ENCODE results near the gene ADORA1. TPM values are rescaled to one million over a fixed set of nuclear protein-coding genes. Genes with fewer than 3 reads are reported as not detected.

ADORA1 gene
- polyA plus RNA-seq, 1 donor: 0.55 TPM

DNA sequence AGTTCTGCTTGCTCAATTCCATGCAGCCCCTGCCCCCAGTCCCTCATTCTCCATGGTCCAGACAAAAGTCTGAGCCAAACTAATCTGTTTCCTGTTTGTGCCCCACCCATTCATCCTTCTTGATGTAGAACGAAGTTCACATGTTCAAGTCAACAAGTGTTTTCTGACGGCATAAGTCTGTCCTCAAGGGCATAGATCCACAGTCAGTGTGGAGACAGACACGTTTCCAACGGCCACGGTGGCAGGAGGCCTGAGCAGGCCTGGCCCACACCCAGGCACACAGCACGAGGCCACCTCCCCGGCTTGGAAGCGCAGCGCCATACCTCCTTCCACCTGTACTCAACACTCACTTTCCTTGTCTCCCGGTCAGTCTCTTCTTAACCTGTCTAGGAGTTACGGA, 16.1 kb downstream of the ADORA1 start:
- H3K36me3 ChIP-seq (ENCODE audit: control insufficient read depth, insufficient read depth, low read length): no peaks in the 10 kb centered on the region
- H3K27ac ChIP-seq (ENCODE audit: low read length): no peak overlapping the region
- no peak for DNase-seq
- WGBS (ENCODE audit: insufficient coverage, low lambda C conversion rate): no CpG with 5 or more reads among the region's 11 CpGs
- no peaks in the 10 kb centered on the region for H3K9me3 ChIP-seq (ENCODE audit: control insufficient read depth, low read depth, low read length)
- no peak overlapping the region for H3K4me3 ChIP-seq (ENCODE audit: low read length)
- no peaks in the 10 kb centered on the region for H3K4me1 ChIP-seq (ENCODE audit: control insufficient read depth, insufficient read depth, low read length)
- no peaks in the 10 kb centered on the region for H3K27me3 ChIP-seq (ENCODE audit: control insufficient read depth, insufficient read depth, low read length)

DNA sequence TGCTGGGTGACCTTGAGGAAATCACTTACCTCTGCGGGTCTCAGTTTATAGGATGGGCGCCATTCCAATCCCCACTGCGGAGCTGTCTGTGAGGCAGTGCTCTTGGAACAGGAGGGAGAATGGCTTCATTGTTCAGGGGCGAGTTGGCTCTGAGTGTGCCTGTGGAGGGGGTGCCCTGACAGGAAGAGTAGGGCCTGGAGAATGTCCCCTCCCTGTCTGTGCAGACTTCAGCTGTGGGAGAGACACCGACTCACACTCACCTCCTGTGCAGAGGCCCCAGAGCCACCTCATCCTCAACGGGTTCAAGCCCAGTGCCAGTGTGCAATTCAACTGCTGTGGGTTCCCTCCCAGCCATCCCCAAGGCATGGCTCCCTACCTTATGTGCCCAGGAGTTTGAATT, 17.1 kb downstream of the ADORA1 start:
- H3K4me3 ChIP-seq (ENCODE audit: low read length): no peak overlapping the region
- no peak overlapping the region for H3K27ac ChIP-seq (ENCODE audit: low read length)
- no peaks in the 10 kb centered on the region for H3K27me3 ChIP-seq (ENCODE audit: control insufficient read depth, insufficient read depth, low read length)
- H3K4me1 ChIP-seq (ENCODE audit: control insufficient read depth, insufficient read depth, low read length): no peaks in the 10 kb centered on the region
- no peak for DNase-seq
- no CpG with 5 or more reads among the region's 6 CpGs for WGBS (ENCODE audit: insufficient coverage, low lambda C conversion rate)
- H3K9me3 ChIP-seq (ENCODE audit: control insufficient read depth, low read depth, low read length): no peaks in the 10 kb centered on the region
- H3K36me3 ChIP-seq (ENCODE audit: control insufficient read depth, insufficient read depth, low read length): no peaks in the 10 kb centered on the region

DNA sequence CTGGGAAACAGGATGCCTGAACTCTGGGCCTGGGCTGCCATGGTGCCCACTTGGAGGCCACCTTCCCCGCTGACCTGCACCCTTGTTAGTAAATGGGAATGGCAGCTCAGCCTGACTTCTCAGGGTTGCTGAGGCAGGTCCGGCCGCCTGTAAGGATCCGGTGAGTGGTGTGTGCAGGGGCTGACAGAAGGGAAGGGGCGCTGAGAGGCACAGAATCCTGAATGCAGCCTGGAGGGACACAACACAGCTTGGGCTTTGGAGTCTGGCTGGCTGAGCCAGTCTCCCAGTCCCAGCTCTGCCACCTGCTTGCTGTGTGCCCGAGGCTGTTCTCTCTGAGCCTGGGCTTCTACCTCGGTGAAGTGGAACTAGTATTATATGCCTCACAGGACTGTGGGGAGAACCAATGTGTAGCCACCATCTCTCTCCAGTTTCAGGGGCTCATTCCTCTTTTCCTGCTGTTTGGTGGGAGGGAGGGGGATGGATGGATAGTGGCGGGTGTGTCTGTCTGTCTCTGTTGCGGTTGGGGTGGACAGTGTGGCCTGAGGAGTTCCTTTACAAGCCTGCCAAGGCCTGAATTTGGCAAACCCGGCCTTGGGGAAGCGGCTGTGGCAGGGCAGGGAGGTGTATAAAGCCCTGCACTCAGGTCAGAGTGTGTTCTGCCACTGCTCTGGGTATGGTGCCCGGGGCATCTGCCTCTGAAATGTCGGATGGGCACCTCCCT, 18.0 kb downstream of the ADORA1 start:
- no peaks in the 10 kb centered on the region for H3K27me3 ChIP-seq (ENCODE audit: control insufficient read depth, insufficient read depth, low read length)
- H3K4me1 ChIP-seq (ENCODE audit: control insufficient read depth, insufficient read depth, low read length): no peaks in the 10 kb centered on the region
- no peak overlapping the region for H3K4me3 ChIP-seq (ENCODE audit: low read length)
- no peaks in the 10 kb centered on the region for H3K36me3 ChIP-seq (ENCODE audit: control insufficient read depth, insufficient read depth, low read length)
- no peak overlapping the region for H3K27ac ChIP-seq (ENCODE audit: low read length)
- no peak for DNase-seq
- H3K9me3 ChIP-seq (ENCODE audit: control insufficient read depth, low read depth, low read length): no peaks in the 10 kb centered on the region
- no CpG with 5 or more reads among the region's 13 CpGs for WGBS (ENCODE audit: insufficient coverage, low lambda C conversion rate)

DNA sequence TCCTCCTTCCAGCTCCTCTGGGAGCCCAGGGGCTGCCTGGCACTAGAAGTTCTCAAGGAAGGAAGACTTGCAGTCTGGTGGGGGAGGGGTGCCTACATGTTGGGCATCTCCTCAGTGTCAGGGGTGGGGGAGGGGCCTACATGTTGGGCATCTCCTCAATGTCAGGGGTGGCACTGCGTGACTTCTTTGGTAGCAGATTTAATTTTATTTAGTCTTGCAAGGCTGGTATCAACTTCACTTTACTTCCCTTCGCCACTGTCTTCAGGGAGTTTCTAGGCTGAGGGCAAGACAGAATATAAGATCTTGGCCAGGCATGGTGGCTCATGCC, 18.5 kb downstream of the ADORA1 start:
- Histone ChIP-seq H3K36me3 (ENCODE audit: control insufficient read depth, insufficient read depth, low read length) (no peaks in the 10 kb centered on the region), H3K4me1 (ENCODE audit: control insufficient read depth, insufficient read depth, low read length) (no peaks in the 10 kb centered on the region), H3K27me3 (ENCODE audit: control insufficient read depth, insufficient read depth, low read length) (no peaks in the 10 kb centered on the region), H3K27ac (ENCODE audit: low read length) (no peak overlapping the region), H3K9me3 (ENCODE audit: control insufficient read depth, low read depth, low read length) (no peaks in the 10 kb centered on the region), H3K4me3 (ENCODE audit: low read length) (no peak overlapping the region)
- DNase-seq: no peak
- WGBS (ENCODE audit: insufficient coverage, low lambda C conversion rate): no CpG with 5 or more reads among the region's 2 CpGs

DNA sequence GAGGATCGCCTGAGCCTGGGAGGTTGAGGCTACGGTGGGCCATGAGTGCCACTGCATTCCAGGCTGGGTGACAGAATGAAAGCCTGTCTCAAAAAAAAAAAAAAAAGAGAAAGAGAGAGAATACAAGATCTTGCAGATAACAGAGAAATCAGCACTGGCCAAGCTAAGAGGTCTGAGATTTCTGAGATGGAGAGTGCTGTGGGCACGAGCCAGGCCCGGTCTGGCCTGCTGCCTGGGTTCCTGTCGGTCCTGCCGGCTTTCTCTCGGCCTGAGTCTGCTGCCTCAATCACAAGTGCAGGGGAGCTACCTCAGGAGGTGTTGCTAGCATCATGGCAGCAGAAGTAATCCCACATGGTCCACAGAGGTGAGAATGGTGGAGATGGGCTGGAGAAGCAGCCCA, 19.0 kb downstream of the ADORA1 start:
- no peak overlapping the region for H3K27ac ChIP-seq (ENCODE audit: low read length)
- H3K36me3 ChIP-seq (ENCODE audit: control insufficient read depth, insufficient read depth, low read length): no peaks in the 10 kb centered on the region
- H3K9me3 ChIP-seq (ENCODE audit: control insufficient read depth, low read depth, low read length): no peaks in the 10 kb centered on the region
- H3K4me1 ChIP-seq (ENCODE audit: control insufficient read depth, insufficient read depth, low read length): no peaks in the 10 kb centered on the region
- H3K27me3 ChIP-seq (ENCODE audit: control insufficient read depth, insufficient read depth, low read length): no peaks in the 10 kb centered on the region
- DNase-seq: no peak
- H3K4me3 ChIP-seq (ENCODE audit: low read length): no peak overlapping the region
- no CpG with 5 or more reads among the region's 7 CpGs for WGBS (ENCODE audit: insufficient coverage, low lambda C conversion rate)

DNA sequence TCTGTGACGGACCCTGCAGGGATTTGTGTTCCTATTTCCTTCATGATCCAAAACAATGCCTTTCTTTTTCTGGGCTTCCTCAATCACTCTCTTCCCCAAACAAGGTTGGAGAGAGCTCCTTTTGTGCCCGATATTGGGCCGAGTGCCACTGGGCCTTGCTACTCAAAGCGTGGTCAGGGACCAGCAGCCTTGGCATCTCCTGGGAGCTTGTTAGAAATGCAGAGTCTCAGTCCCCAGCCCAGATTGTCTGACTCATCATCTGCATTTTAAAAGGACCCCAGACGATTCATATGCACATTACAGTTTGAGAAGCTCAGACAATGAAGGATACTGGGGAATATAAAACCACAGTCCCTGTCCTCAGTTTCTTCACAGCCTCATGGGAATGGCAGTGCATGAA, 19.9 kb downstream of the ADORA1 start:
- Histone ChIP-seq H3K4me1 (ENCODE audit: control insufficient read depth, insufficient read depth, low read length) (no peaks in the 10 kb centered on the region), H3K36me3 (ENCODE audit: control insufficient read depth, insufficient read depth, low read length) (no peaks in the 10 kb centered on the region), H3K9me3 (ENCODE audit: control insufficient read depth, low read depth, low read length) (no peaks in the 10 kb centered on the region), H3K27ac (ENCODE audit: low read length) (no peak overlapping the region), H3K27me3 (ENCODE audit: control insufficient read depth, insufficient read depth, low read length) (no peaks in the 10 kb centered on the region), H3K4me3 (ENCODE audit: low read length) (no peak overlapping the region)
- WGBS (ENCODE audit: insufficient coverage, low lambda C conversion rate): 100% methylated on average over 1 of the region's 5 CpGs
- no peak for DNase-seq

DNA sequence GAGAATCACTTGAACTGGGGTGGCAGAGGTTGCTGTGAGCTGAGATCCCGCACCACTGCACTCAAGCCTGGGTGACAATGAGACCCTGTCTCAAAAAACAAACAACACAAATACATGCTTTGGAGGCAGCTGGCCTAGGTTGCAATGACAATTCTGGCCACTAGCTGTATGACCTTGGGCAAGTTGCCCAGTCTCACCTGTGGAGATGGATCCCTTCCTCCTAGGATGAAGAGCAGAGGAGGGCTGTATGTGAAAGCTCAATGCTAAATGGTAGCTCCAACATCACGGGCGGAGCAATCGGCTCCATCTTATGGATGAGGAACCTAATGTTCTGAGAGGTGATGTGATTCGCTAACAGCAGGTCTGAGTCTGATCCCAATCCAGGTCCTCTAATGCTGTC, 20.6 kb downstream of the ADORA1 start:
- Histone ChIP-seq H3K4me1 (ENCODE audit: control insufficient read depth, insufficient read depth, low read length) (no peaks in the 10 kb centered on the region), H3K4me3 (ENCODE audit: low read length) (no peak overlapping the region), H3K27ac (ENCODE audit: low read length) (no peak overlapping the region), H3K36me3 (ENCODE audit: control insufficient read depth, insufficient read depth, low read length) (no peaks in the 10 kb centered on the region), H3K27me3 (ENCODE audit: control insufficient read depth, insufficient read depth, low read length) (no peaks in the 10 kb centered on the region), H3K9me3 (ENCODE audit: control insufficient read depth, low read depth, low read length) (no peaks in the 10 kb centered on the region)
- DNase-seq: no peak
- WGBS (ENCODE audit: insufficient coverage, low lambda C conversion rate): no CpG with 5 or more reads among the region's 5 CpGs

DNA sequence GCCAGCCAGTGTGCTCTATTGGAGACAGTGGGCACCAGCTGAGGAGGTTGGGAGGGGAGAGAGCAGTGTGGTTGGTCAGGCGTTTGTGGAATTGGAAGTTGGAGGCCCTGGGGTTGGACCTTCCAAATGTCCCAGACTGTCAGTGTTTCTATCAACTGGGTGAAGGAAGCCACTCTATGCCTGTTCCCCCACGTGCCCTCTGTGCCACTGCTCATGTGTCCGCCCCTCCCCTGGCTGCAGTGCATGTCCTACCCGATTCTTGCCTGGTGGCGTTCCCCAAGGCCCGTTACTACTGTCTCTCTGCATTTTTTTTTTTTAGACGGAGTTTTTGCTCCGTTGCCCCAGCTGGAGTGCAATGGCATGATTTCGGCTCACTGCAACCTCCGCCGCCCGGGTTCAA, 21.1 kb downstream of the ADORA1 start:
- no peak overlapping the region for H3K27ac ChIP-seq (ENCODE audit: low read length)
- no CpG with 5 or more reads among the region's 12 CpGs for WGBS (ENCODE audit: insufficient coverage, low lambda C conversion rate)
- no peaks in the 10 kb centered on the region for H3K27me3 ChIP-seq (ENCODE audit: control insufficient read depth, insufficient read depth, low read length)
- H3K4me1 ChIP-seq (ENCODE audit: control insufficient read depth, insufficient read depth, low read length): no peaks in the 10 kb centered on the region
- DNase-seq: no peak
- H3K4me3 ChIP-seq (ENCODE audit: low read length): no peak overlapping the region
- H3K36me3 ChIP-seq (ENCODE audit: control insufficient read depth, insufficient read depth, low read length): no peaks in the 10 kb centered on the region
- no peaks in the 10 kb centered on the region for H3K9me3 ChIP-seq (ENCODE audit: control insufficient read depth, low read depth, low read length)

DNA sequence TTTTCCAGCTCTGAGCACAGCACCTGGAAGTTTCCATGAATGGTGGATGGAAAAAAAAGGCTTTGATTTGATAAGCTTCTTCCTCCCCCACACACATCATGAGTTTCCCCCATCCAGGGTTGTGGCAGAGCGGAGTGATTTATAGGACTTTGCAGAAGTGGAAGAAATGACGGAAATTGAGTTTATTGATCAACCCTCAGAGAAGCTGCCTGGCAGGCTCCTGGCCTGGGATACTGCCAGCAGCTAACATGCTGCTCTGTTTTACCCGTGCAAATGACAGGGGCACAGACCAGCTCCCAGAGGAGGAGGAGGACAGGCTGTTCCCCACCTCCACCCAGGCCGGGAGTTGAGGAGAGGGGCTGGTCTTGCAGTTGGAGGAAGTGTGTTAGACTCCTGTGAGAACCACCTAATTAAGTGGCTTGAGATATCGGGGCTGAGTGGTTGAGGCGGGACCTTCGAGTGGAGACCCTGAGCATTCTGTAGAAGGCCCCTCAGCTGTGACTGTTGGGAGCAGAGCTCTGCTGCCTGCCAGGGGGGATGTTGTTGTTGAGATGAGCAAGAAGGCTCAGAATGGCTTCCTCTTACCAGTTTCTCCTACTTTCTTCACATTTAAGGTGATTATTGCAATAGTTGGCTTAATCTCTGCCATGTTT, 21.8 kb downstream of the ADORA1 start:
- no peaks in the 10 kb centered on the region for H3K36me3 ChIP-seq (ENCODE audit: control insufficient read depth, insufficient read depth, low read length)
- WGBS (ENCODE audit: insufficient coverage, low lambda C conversion rate): no CpG with 5 or more reads among the region's 7 CpGs
- no peak for DNase-seq
- H3K4me1 ChIP-seq (ENCODE audit: control insufficient read depth, insufficient read depth, low read length): no peaks in the 10 kb centered on the region
- H3K27ac ChIP-seq (ENCODE audit: low read length): no peak overlapping the region
- no peak overlapping the region for H3K4me3 ChIP-seq (ENCODE audit: low read length)
- no peaks in the 10 kb centered on the region for H3K27me3 ChIP-seq (ENCODE audit: control insufficient read depth, insufficient read depth, low read length)
- H3K9me3 ChIP-seq (ENCODE audit: control insufficient read depth, low read depth, low read length): no peaks in the 10 kb centered on the region

DNA sequence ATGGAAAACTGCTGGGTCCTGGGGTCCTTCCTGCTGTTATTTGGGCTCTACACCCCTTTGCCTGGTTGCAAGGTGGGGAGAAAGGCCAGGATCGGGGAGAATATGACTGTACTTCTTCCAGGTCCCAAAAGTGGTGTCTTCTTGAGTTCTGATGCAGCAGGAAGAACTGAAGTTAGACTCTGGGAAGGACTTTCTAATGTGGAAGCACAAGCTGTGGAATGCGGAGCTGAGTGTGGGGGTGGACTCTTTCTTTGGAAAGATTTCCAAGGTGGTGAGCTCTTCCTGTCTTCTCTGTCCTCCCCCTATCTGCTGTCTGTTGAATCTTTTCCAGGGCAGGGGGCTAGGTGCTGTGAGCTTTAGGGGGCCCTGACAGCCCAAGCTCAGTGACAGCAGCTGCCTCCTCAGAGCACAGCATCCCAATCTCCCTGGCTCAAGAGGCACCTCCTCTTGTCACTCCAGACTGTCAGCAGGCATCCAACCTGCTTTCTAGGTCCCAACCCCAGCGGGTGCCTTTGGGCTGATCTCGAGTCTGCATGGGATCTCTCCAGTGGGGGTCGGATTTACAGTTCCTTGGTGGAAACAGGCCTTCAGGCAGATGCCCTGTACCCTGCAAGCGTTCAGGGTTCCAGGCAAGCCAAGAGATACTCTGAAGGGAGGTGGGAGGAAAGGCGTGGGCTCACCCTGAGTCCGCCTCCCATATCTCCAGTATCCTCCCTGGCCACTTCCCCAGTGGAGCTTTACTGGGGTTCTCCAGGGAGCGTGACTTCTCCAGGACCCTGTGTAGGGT, 23.2 kb downstream of the ADORA1 start:
- H3K27me3 ChIP-seq (ENCODE audit: control insufficient read depth, insufficient read depth, low read length): no peaks in the 10 kb centered on the region
- no peak for DNase-seq
- no peaks in the 10 kb centered on the region for H3K9me3 ChIP-seq (ENCODE audit: control insufficient read depth, low read depth, low read length)
- no peak overlapping the region for H3K4me3 ChIP-seq (ENCODE audit: low read length)
- H3K36me3 ChIP-seq (ENCODE audit: control insufficient read depth, insufficient read depth, low read length): no peaks in the 10 kb centered on the region
- peaks cover 2% of the 10 kb centered on the region for H3K4me1 ChIP-seq (ENCODE audit: control insufficient read depth, insufficient read depth, low read length)
- H3K27ac ChIP-seq (ENCODE audit: low read length): no peak overlapping the region
- no CpG with 5 or more reads among the region's 9 CpGs for WGBS (ENCODE audit: insufficient coverage, low lambda C conversion rate)
